Cerebellar cortex (tissue), 1 donor: ENCODE measurements around the gene RHBDD2.

Experiments
- DNase-seq: peaks from one replicate; pipeline ENCODE4 v3.0.0-alpha.2; 2015; ENCODE audit warnings: low spot score

Gene RHBDD2

DNA sequence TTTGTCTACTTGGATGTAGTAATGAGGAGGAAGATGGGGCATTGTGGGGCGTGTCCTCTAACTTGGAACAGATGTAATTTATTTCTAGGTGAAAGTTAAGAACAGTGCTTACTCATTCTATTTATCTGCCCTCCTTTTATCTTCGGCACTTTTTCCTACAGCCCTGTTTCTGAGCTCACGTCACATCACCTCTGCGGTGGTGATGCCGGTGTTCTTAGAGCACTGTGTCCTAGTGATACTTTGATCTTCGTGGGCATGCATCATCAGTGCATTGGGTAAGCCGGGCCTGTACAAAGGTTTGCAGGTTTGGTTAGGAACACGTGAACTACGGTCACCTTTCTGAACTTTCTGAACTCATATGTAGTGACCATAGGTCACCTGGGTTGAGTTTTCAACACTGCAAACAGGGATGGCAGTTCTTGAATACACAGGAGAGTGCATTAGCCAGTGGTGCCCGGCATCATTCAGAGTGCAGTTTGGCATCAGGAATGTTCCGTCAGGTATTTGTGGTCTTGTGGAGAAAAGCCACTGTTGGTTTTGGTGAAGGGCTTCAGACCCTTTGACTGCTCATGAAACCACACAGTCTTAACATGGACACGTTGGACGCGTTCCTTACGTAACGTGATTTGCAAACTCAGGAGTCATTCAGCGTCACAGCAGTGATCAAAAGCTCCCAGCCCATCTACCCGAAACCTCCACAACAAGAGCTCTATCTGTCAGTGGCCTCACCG, 41.8 kb downstream of the RHBDD2 start:
- DNase-seq, result no peak

DNA sequence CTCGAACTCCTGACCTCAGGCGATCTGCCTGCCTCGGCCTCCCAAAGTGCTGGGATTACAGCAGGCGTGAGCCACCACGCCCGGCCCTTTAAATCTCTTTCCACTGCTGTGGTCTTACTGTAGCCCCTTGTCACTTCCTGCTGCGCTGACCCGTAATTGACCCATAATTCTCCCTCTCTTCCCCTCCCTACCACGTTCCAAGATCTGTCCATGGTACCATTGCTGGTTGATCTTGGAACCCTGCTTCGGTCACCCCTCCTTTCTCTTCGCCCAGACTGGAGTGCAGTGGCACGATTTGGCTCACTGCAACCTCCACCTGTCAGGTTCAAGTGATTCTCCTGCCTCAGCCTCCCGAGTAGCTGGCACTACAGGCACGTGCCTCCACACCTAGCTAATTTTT, 42.6 kb downstream of the RHBDD2 start:
- no peak for DNase-seq

DNA sequence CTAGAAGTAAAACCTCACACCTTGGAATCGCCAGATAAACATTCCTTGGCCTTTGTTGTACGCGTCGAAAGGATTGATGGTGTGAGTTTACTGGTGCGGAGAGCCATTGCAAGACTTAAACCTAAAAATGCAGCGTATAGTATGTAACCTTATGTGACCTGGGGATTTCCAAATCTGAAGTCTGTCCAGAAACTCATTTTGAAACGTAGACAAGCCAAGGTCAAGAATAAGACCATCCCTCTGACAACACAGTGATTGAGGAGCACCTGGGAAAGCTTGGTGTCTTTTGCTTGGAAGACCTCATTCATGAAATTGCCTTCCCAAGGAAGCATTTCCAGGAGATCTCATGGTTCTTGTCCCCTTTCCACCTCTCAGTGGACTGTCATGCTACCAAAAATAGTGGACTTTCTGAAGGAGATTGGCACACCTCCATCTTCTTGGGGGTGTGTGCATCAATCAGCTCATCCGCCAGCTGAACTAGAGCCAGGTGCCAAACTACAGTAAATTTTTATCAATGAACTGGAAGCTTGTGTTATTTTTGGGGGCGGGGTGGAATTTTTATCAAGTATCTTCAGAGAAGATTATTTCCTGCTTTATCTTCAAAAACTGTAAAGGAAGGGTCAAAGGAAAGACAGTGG, 44.3 kb downstream of the RHBDD2 start:
- DNase-seq, result no peak

DNA sequence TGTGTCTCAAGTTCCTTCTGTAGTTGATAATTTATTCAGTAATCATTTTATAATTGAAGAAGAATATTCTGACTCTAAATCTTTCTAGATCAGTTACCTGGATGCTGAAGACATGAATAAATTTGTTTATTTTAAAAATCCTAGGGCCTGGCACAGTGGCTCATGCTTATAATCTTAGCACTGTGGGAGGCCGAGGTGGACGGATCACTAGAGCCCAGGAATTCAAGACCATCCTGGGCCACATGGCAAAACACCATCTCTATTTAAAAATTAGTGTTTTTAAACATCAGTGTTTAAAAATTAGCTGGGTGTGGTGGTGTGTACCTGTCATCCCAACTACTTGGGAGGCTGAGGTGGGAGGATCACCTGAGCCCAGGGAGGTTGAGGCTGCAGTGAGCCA, 45.4 kb downstream of the RHBDD2 start:
- DNase-seq, result no peak

DNA sequence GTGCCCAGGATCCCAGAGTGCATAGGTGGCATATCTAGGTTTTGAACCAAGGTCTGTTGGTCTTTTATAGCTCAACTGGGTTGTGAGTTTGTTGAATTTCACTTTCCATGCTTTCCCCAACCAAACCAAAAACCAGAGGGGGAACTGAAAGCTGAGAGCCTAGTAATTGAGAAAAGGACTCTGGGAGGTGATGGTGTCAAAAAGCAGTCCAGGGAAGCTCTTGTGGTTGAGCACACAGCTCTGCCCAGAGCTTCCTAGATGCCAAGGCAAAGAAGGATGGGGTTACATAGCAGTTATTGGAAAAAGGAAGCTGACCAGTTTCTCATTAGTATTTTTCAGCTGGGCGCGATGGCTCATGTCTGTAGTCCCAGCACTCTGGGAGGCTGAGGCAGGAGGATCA, 46.1 kb downstream of the RHBDD2 start:
- no peak for DNase-seq

DNA sequence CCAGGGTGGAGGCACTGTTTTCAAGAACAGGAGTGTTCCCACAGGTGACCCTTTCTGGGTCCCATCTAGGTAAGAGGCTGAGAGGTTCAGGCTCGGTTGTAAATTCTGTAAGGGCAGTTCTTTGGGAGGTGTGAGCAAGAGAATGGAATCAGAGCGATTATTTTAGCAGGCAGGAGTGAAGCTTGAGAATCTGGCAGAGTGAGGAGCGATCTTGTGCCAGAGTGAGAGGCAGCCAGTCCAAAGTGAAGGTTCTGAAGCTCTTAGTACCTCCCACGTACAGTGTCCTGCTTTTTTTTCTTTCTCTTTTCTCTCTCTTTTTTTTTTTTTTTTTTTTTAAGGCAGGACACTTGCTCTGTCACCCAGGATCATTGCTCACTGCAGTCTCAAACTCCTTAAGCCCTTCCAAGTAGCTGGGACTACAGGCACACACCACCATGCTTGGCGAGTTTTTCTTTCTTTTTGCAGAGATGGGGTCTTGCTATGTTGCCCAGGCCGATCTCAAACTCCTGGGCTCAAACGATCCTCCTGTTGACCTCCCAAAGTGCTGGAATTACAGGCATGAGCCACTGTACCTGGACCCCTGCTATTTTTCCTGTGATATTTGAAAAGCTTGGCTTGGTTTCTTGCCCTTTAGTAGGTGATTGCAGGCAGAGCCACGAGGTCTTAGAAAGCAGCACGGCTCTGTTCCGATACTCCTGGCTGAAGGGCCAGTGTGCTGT, 47.0 kb downstream of the RHBDD2 start:
- DNase-seq, result peak; percentile 41

DNA sequence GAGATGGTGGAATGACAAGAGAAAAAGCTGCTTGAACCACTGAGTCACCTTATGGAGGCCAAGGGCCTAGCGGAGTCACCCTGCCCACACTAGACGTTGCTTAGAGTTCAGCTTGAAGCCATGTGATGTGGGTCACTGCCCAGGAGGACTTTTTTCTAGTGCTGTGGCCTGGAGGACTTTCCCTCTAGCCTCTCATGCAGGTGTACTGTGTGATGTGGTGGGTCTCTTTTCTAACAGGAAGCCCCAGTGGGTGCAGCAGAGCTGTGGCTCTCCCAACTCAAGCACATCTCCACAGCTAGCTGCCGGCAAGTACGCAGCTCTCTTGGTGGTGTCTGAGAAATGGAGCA, 49.7 kb downstream of the RHBDD2 start:
- DNase-seq, result no peak

DNA sequence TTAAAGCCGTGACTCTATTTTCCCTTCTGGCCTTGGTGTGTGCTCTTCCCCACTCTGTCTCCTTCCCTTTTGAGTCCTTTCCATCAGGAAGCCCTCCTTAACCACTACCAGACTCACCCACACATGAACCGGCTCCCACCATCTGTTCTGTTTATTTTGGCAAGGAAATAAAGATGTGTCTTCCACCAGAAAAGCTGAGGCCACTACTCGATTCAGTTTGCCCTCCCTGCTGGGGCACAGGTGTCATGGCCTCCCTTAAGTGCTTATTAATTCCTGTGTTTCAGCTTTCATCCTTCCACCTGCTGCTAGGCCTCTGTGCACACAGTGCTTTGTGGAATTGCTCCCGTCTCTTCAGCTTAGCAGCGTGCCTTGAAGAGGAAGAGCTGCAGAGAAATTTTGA, 52.8 kb downstream of the RHBDD2 start:
- DNase-seq, result peak; percentile 94

DNA sequence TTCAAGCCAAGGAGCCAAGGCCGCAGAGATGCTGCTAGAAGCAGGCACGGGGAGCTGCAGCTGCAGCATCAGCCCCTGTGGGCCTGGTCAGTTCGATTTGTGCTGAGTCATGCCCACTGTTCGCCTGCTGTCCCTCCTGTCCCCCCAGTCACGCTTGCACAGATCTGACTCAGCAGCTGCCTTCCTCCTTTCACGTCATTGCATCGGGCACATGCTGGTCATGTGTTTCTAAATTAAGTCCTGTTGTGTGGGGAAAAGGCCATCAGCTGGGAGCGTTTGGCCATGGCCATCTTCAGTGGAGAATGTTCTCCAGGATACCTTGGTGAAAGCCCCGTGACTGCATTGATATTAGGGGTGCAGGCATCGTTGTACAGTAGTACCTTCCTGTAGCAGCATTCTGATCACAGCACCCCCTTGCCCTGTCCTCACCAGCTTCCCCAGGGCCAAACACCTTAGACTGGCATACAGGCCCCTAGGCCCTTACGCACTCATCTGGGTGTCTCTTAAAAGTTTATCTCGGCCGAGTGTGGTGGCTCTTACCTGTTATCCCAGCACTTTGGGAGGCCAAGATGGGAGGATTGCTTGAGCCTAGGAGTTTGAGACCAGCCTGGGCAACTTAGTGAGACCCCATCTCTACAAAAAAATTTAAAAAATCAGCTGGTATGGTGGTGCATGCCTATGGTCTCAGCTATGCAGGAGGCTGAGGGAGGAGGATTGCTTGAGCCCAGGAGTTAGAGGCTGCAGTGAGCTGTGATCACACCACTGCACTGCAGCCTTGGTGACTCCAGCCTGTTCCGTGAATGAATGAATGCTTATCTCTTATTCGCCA, 59.3 kb downstream of the RHBDD2 start:
- DNase-seq, result no peak
